Neural progenitor cell (in vitro differentiated cells): ENCODE results near the gene WDR75. TPM values are rescaled to one million over a fixed set of nuclear protein-coding genes. Genes with fewer than 3 reads are reported as not detected.
A peak's percentile ranks its signal among the peaks of the same experiment; 100 is the strongest.

Experiments
- DNase-seq: peaks from one replicate; pipeline ENCODE4 v3.0.0-alpha.2; 2016; ENCODE audit warnings: low spot score
- H2AFZ ChIP-seq: fragments of 200-600 bp; sonication (generic); replicated peaks from 2 replicates; pipeline ENCODE4 v1.6.1; 2016; ENCODE audit warnings: antibody characterized with exemption
- H3F3A ChIP-seq: fragments of 200-600 bp; sonication (generic); 2 replicates; pipeline ENCODE4 v1.6.1; 2016; ENCODE audit warnings: antibody characterized with exemption, low read depth
- H3K27ac ChIP-seq: fragments of 200-600 bp; sonication (generic); 2 replicates; pipeline ENCODE4 v1.5.1; 2016; ENCODE audit warnings: mild to moderate bottlenecking
- H3K27me3 ChIP-seq: fragments of 200-600 bp; sonication (generic); 2 replicates; pipeline ENCODE4 v1.6.1; 2016; ENCODE audit warnings: mild to moderate bottlenecking, moderate library complexity
- H3K36me3 ChIP-seq: fragments of 200-600 bp; sonication (generic); 2 replicates; pipeline ENCODE4 v1.5.1; 2016
- H3K4me1 ChIP-seq: fragments of 200-600 bp; sonication (generic); 2 replicates; pipeline ENCODE4 v1.6.1; 2016; ENCODE audit warnings: mixed run types
- H3K4me2 ChIP-seq: fragments of 200-600 bp; sonication (generic); 2 replicates; pipeline ENCODE4 v1.6.1; 2016
- H3K4me3 ChIP-seq: fragments of 200-600 bp; sonication (generic); 2 replicates; pipeline ENCODE4 v1.5.1; 2016
- H3K79me2 ChIP-seq: fragments of 200-600 bp; sonication (generic); 2 replicates; pipeline ENCODE4 v1.6.1; 2016; ENCODE audit warnings: low read depth
- H3K9ac ChIP-seq: fragments of 200-600 bp; sonication (generic); 2 replicates; pipeline ENCODE4 v1.6.1; 2016
- H3K9me3 ChIP-seq: fragments of 200-600 bp; sonication (generic); 2 replicates; pipeline ENCODE4 v1.5.1; 2016; ENCODE audit warnings: low read depth
- H4K20me1 ChIP-seq: fragments of 200-600 bp; sonication (generic); 2 replicates; pipeline ENCODE4 v1.6.1; 2016; ENCODE audit warnings: low read depth
- H3K27ac Mint-ChIP-seq: 3 replicates; pipeline ENCODE4 v1.8.0; 2021; ENCODE audit warnings: mixed read lengths
- H3K27me3 Mint-ChIP-seq: 2 replicates; pipeline ENCODE4 v1.8.0; 2022; ENCODE audit warnings: low read depth, mild to moderate bottlenecking, inconsistent platforms, moderate library complexity, mixed read lengths; ENCODE audit not compliant: insufficient read depth
- H3K36me3 Mint-ChIP-seq: 3 replicates; pipeline ENCODE4 v1.8.0; 2021; ENCODE audit warnings: mixed read lengths
- H3K4me1 Mint-ChIP-seq: 3 replicates; pipeline ENCODE4 v1.8.0; 2021; ENCODE audit warnings: mixed read lengths
- H3K4me3 Mint-ChIP-seq: 3 replicates; pipeline ENCODE4 v1.8.0; 2021; ENCODE audit warnings: mild to moderate bottlenecking, moderate library complexity, mixed read lengths
- H3K9me3 Mint-ChIP-seq: 3 replicates; pipeline ENCODE4 v1.8.0; 2020; ENCODE audit warnings: mixed read lengths
- CTCF ChIP-seq: fragments of 200-600 bp; sonication (generic); IDR thresholded peaks from 2 replicates; pipeline ENCODE4 v1.5.1; 2017; ENCODE audit warnings: antibody characterized with exemption, mild to moderate bottlenecking
- EZH2 ChIP-seq: fragments of 200-600 bp; sonication (generic); IDR thresholded peaks from 2 replicates; pipeline ENCODE4 v1.6.1; 2017; ENCODE audit warnings: antibody characterized with exemption, mild to moderate bottlenecking, moderate library complexity
- EZH2phosphoT487 ChIP-seq: fragments of 200-600 bp; sonication (generic); IDR thresholded peaks from 2 replicates; pipeline ENCODE4 v1.6.1; 2017; ENCODE audit warnings: antibody characterized with exemption
- total RNA-seq: library from RNA; depleted of rRNA; stranded (reverse); fragments of >200 nt; gene quantifications from 2 replicates; pipeline ENCODE4 v1.2.3, GENCODE V29; 2015; ENCODE audit warnings: low replicate concordance

Gene WDR75
- total RNA-seq, 1 donor from 2014 or later, result 121 TPM

GRCh38 chr2:189439342-189439741 lies 1.9 kb upstream of the WDR75 start:
- TF ChIP-seq EZH2 (no peak), CTCF (peak; percentile 38), EZH2phosphoT487 (no peak)
- H3K9me3 Mint-ChIP-seq, result peaks cover 2% of the 10 kb centered on the region
- peak; percentile 14 for DNase-seq
- no peak overlapping the region for H3K9ac ChIP-seq
- no peak overlapping the region for H3K4me3 ChIP-seq
- H3K27ac Mint-ChIP-seq, result no peak overlapping the region
- no peaks in the 10 kb centered on the region for H3K27me3 ChIP-seq
- H3K4me2 ChIP-seq, result peak overlapping the region; percentile 92
- peaks cover 5% of the 10 kb centered on the region for H3F3A ChIP-seq
- no peaks in the 10 kb centered on the region for H3K27me3 Mint-ChIP-seq
- H4K20me1 ChIP-seq, result no peaks in the 10 kb centered on the region
- no peaks in the 10 kb centered on the region for H3K36me3 ChIP-seq
- H3K4me3 Mint-ChIP-seq, result peak overlapping the region; percentile 47
- H2AFZ ChIP-seq, result no peak overlapping the region
- no peaks in the 10 kb centered on the region for H3K36me3 Mint-ChIP-seq
- H3K27ac ChIP-seq, result no peak overlapping the region
- no peaks in the 10 kb centered on the region for H3K9me3 ChIP-seq
- H3K4me1 ChIP-seq, result peaks cover 9% of the 10 kb centered on the region
- peaks cover 31% of the 10 kb centered on the region for H3K79me2 ChIP-seq
- peaks cover 7% of the 10 kb centered on the region for H3K4me1 Mint-ChIP-seq

GRCh38 chr2:189440644-189440946 lies 679 bp upstream of the WDR75 start:
- Histone ChIP-seq H3K4me1 (peaks cover 9% of the 10 kb centered on the region), H3K36me3 (no peaks in the 10 kb centered on the region), H2AFZ (peak overlapping the region; percentile 95), H3K9ac (peak overlapping the region; percentile 91), H3F3A (peaks cover 5% of the 10 kb centered on the region), H3K79me2 (peaks cover 43% of the 10 kb centered on the region), H3K27ac (peak overlapping the region; percentile 83), H3K27me3 (no peaks in the 10 kb centered on the region), H3K4me3 (peak overlapping the region; percentile 84), H3K9me3 (no peaks in the 10 kb centered on the region), H3K4me2 (peak overlapping the region; percentile 92), H4K20me1 (peaks cover 12% of the 10 kb centered on the region)
- Mint-ChIP-seq H3K4me1 (peaks cover 7% of the 10 kb centered on the region), H3K27ac (peak overlapping the region; percentile 99), H3K36me3 (no peaks in the 10 kb centered on the region), H3K9me3 (peaks cover 2% of the 10 kb centered on the region), H3K27me3 (no peaks in the 10 kb centered on the region), H3K4me3 (peak overlapping the region; percentile 99)
- no peak for DNase-seq
- no peak for TF ChIP-seq EZH2phosphoT487
- TF ChIP-seq CTCF, result no peak
- TF ChIP-seq EZH2, result no peak

- Histone ChIP-seq H3K27me3 (no peaks in the 10 kb centered on the region), H3K9me3 (no peaks in the 10 kb centered on the region), H4K20me1 (peaks cover 12% of the 10 kb centered on the region), H3K27ac (peak overlapping the region; percentile 56), H3K9ac (peak overlapping the region; percentile 91), H3K4me1 (peaks cover 9% of the 10 kb centered on the region), H3F3A (peaks cover 5% of the 10 kb centered on the region), H3K4me3 (peak overlapping the region; percentile 84), H2AFZ (peak overlapping the region; percentile 95), H3K79me2 (peaks cover 54% of the 10 kb centered on the region), H3K36me3 (no peaks in the 10 kb centered on the region), H3K4me2 (peak overlapping the region; percentile 92)
- Mint-ChIP-seq H3K36me3 (no peaks in the 10 kb centered on the region), H3K27me3 (no peaks in the 10 kb centered on the region), H3K9me3 (peaks cover 2% of the 10 kb centered on the region), H3K4me1 (peaks cover 7% of the 10 kb centered on the region), H3K27ac (peak overlapping the region; percentile 99), H3K4me3 (peak overlapping the region; percentile 99)
- DNase-seq, result no peak
- no peak for TF ChIP-seq CTCF
- TF ChIP-seq EZH2phosphoT487, result no peak
- TF ChIP-seq EZH2, result no peak
Observed at GRCh38 chr2:189441709-189442074, 418 bp downstream of the WDR75 start.
